ENCODE measurements around the gene OR2A7. TPM values are rescaled to one million over a fixed set of nuclear protein-coding genes. Genes with fewer than 3 reads are reported as not detected.
A peak's percentile ranks its signal among the peaks of the same experiment; 100 is the strongest.
"Not testable (repeated sequence)": the region's sequence is repeated elsewhere in the genome, so short reads cannot be mapped to it uniquely, and the experiment has no call there.

OR2A7 gene
- total and polyA plus RNA-seq, 2 donors (not counting 1 experiment from before 2014, with no cell fraction given) = 2.7 to 3.3 TPM

- WGBS (ENCODE audit: insufficient coverage) = no CpG with 5 or more reads among the region's 2 CpGs
- H3K4me1 ChIP-seq (ENCODE audit: control insufficient read depth in 2 of 2, insufficient read depth in 2 of 2, low read length in 2 of 2); H3K4me1 Mint-ChIP-seq; H3K27me3 Mint-ChIP-seq; ATAC-seq (ENCODE audit: low read depth); intact Hi-C loops (cut with micrococcal nuclease); H3K9ac ChIP-seq (ENCODE audit: low read length); H3K27me3 ChIP-seq (replicated peaks in 1 of 4; ENCODE audit: control extremely low read depth in 1 of 4, control insufficient read depth in 3 of 4, insufficient read depth in 4 of 4, low read length in 3 of 4); H3K27ac ChIP-seq (ENCODE audit: low read length in 2 of 2); H3K9me3 Mint-ChIP-seq (ENCODE audit: insufficient read depth); DNase-seq; CTCF ChIA-PET; H3K79me2 ChIP-seq (ENCODE audit: control insufficient read depth, insufficient read depth, low read length); H3K36me3 ChIP-seq (replicated peaks in 1 of 2; ENCODE audit: control extremely low read depth in 1 of 2, control insufficient read depth in 1 of 2, extremely low read depth in 1 of 2, insufficient read depth in 2 of 2, low read length in 1 of 2); H3K4me3 ChIP-seq (ENCODE audit: control extremely low read depth in 1 of 5, extremely low read depth in 1 of 5, insufficient read depth in 1 of 5, low read depth in 2 of 5, low read length in 4 of 5); H3K4me2 ChIP-seq (replicated peaks; ENCODE audit: low read depth, low read length, poor library complexity, severe bottlenecking); H2AFZ ChIP-seq (ENCODE audit: insufficient read depth, low read depth, low read length, poor library complexity, severe bottlenecking); H3K4me3 Mint-ChIP-seq; H3K27ac Mint-ChIP-seq; H3K9me3 ChIP-seq (ENCODE audit: control extremely low read depth in 1 of 3, control insufficient read depth in 2 of 3, insufficient read depth in 1 of 3, low read length in 2 of 3); POLR2A ChIA-PET; H4K20me1 ChIP-seq (ENCODE audit: control insufficient read depth, insufficient read depth, low read length, poor library complexity, severe bottlenecking): not testable (repeated sequence)
Observed at GRCh38 chr7:144305156-144305555, 40.6 kb upstream of the OR2A7 start.

- H3K9me3 Mint-ChIP-seq (ENCODE audit: insufficient read depth); H3K27ac ChIP-seq (ENCODE audit: low read length in 2 of 2); H3K4me1 ChIP-seq (ENCODE audit: control insufficient read depth in 2 of 2, insufficient read depth in 2 of 2, low read length in 2 of 2); H3K27ac Mint-ChIP-seq; H3K36me3 ChIP-seq (replicated peaks in 1 of 2; ENCODE audit: control extremely low read depth in 1 of 2, control insufficient read depth in 1 of 2, extremely low read depth in 1 of 2, insufficient read depth in 2 of 2, low read length in 1 of 2); DNase-seq; H3K79me2 ChIP-seq (ENCODE audit: control insufficient read depth, insufficient read depth, low read length); H2AFZ ChIP-seq (ENCODE audit: insufficient read depth, low read depth, low read length, poor library complexity, severe bottlenecking); POLR2A ChIA-PET; H3K9me3 ChIP-seq (ENCODE audit: control extremely low read depth in 1 of 3, control insufficient read depth in 2 of 3, insufficient read depth in 1 of 3, low read length in 2 of 3); H3K4me3 ChIP-seq (ENCODE audit: control extremely low read depth in 1 of 5, extremely low read depth in 1 of 5, insufficient read depth in 1 of 5, low read depth in 2 of 5, low read length in 4 of 5); H3K4me1 Mint-ChIP-seq; ATAC-seq (ENCODE audit: low read depth); H3K9ac ChIP-seq (ENCODE audit: low read length); CTCF ChIA-PET; H3K27me3 Mint-ChIP-seq; H3K4me2 ChIP-seq (replicated peaks; ENCODE audit: low read depth, low read length, poor library complexity, severe bottlenecking); H3K4me3 Mint-ChIP-seq; H4K20me1 ChIP-seq (ENCODE audit: control insufficient read depth, insufficient read depth, low read length, poor library complexity, severe bottlenecking); H3K27me3 ChIP-seq (replicated peaks in 1 of 4; ENCODE audit: control extremely low read depth in 1 of 4, control insufficient read depth in 3 of 4, insufficient read depth in 4 of 4, low read length in 3 of 4); intact Hi-C loops (cut with micrococcal nuclease): not testable (repeated sequence)
- whole genome bisulfite sequencing (ENCODE audit: insufficient coverage) = no CpG with 5 or more reads among the region's 5 CpGs
Observed at GRCh38 chr7:144303607-144304006, 39.0 kb upstream of the OR2A7 start.

GRCh38 chr7:144302578-144303303 is 38.1 kb upstream of the OR2A7 start:
- H3K27me3 Mint-ChIP-seq; H3K9me3 ChIP-seq (ENCODE audit: control extremely low read depth in 1 of 3, control insufficient read depth in 2 of 3, insufficient read depth in 1 of 3, low read length in 2 of 3); intact Hi-C loops (cut with micrococcal nuclease); H2AFZ ChIP-seq (ENCODE audit: insufficient read depth, low read depth, low read length, poor library complexity, severe bottlenecking); H4K20me1 ChIP-seq (ENCODE audit: control insufficient read depth, insufficient read depth, low read length, poor library complexity, severe bottlenecking); CTCF ChIA-PET; H3K27ac Mint-ChIP-seq; H3K9me3 Mint-ChIP-seq (ENCODE audit: insufficient read depth); H3K4me1 Mint-ChIP-seq; H3K4me1 ChIP-seq (ENCODE audit: control insufficient read depth in 2 of 2, insufficient read depth in 2 of 2, low read length in 2 of 2); H3K27me3 ChIP-seq (replicated peaks in 1 of 4; ENCODE audit: control extremely low read depth in 1 of 4, control insufficient read depth in 3 of 4, insufficient read depth in 4 of 4, low read length in 3 of 4); H3K27ac ChIP-seq (ENCODE audit: low read length in 2 of 2); ATAC-seq (ENCODE audit: low read depth); DNase-seq; H3K4me3 ChIP-seq (ENCODE audit: control extremely low read depth in 1 of 5, extremely low read depth in 1 of 5, insufficient read depth in 1 of 5, low read depth in 2 of 5, low read length in 4 of 5); H3K4me2 ChIP-seq (replicated peaks; ENCODE audit: low read depth, low read length, poor library complexity, severe bottlenecking); H3K4me3 Mint-ChIP-seq; H3K79me2 ChIP-seq (ENCODE audit: control insufficient read depth, insufficient read depth, low read length); POLR2A ChIA-PET; H3K9ac ChIP-seq (ENCODE audit: low read length); H3K36me3 ChIP-seq (replicated peaks in 1 of 2; ENCODE audit: control extremely low read depth in 1 of 2, control insufficient read depth in 1 of 2, extremely low read depth in 1 of 2, insufficient read depth in 2 of 2, low read length in 1 of 2): not testable (repeated sequence)
- no CpG with 5 or more reads among the region's 1 CpG for WGBS (ENCODE audit: insufficient coverage)

GRCh38 chr7:144293794-144294499 is 29.4 kb upstream of the OR2A7 start:
- H3K27ac ChIP-seq (ENCODE audit: low read length in 2 of 2); H3K4me1 Mint-ChIP-seq; H3K79me2 ChIP-seq (ENCODE audit: control insufficient read depth, insufficient read depth, low read length); H3K9me3 ChIP-seq (ENCODE audit: control extremely low read depth in 1 of 3, control insufficient read depth in 2 of 3, insufficient read depth in 1 of 3, low read length in 2 of 3); intact Hi-C loops (cut with micrococcal nuclease); H3K9me3 Mint-ChIP-seq (ENCODE audit: insufficient read depth); DNase-seq; POLR2A ChIA-PET; H3K4me3 ChIP-seq (ENCODE audit: control extremely low read depth in 1 of 5, extremely low read depth in 1 of 5, insufficient read depth in 1 of 5, low read depth in 2 of 5, low read length in 4 of 5); H3K9ac ChIP-seq (ENCODE audit: low read length); CTCF ChIA-PET; H3K4me2 ChIP-seq (replicated peaks; ENCODE audit: low read depth, low read length, poor library complexity, severe bottlenecking); H3K27ac Mint-ChIP-seq; H3K36me3 ChIP-seq (replicated peaks in 1 of 2; ENCODE audit: control extremely low read depth in 1 of 2, control insufficient read depth in 1 of 2, extremely low read depth in 1 of 2, insufficient read depth in 2 of 2, low read length in 1 of 2); H3K27me3 Mint-ChIP-seq; H3K4me3 Mint-ChIP-seq; H3K4me1 ChIP-seq (ENCODE audit: control insufficient read depth in 2 of 2, insufficient read depth in 2 of 2, low read length in 2 of 2); H2AFZ ChIP-seq (ENCODE audit: insufficient read depth, low read depth, low read length, poor library complexity, severe bottlenecking); H3K27me3 ChIP-seq (replicated peaks in 1 of 4; ENCODE audit: control extremely low read depth in 1 of 4, control insufficient read depth in 3 of 4, insufficient read depth in 4 of 4, low read length in 3 of 4); H4K20me1 ChIP-seq (ENCODE audit: control insufficient read depth, insufficient read depth, low read length, poor library complexity, severe bottlenecking): not testable (repeated sequence)
- no CpG with 5 or more reads among the region's 60 CpGs for WGBS (ENCODE audit: insufficient coverage)
- ATAC-seq (ENCODE audit: low read depth) = peak; percentile 70
